ENCODE measurements around the gene LTBP1. TPM values are rescaled to one million over a fixed set of nuclear protein-coding genes. Genes with fewer than 3 reads are reported as not detected.

LTBP1 gene
- total RNA-seq, 1 experiment from 2014 or later: 12.5 TPM

DNA sequence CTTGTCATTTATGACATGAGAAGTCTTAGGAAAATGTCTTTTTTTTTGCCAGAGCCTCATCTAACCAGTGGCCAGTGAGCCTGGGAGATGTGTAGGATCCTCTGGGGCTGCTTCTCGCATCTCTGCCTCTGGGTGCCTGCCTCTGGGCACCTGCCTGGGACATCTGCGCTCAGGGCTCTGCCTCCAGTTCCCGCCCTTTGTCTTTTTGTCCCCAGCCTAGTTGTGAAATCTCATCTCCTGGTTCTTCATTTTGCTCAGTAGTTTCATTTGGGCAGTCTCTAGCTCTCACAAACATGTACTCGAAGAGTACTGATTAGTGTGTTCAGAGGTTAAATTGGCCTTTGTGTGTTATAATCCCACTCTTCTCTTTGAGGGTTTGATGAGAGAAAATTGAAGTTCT is 92.0 kb downstream of the LTBP1 start:
- H3K9me3 ChIP-seq (ENCODE audit: control insufficient read depth, insufficient read depth, low read depth, low read length): no peaks in the 10 kb centered on the region
- no peaks in the 10 kb centered on the region for H3K4me1 ChIP-seq (ENCODE audit: control insufficient read depth, insufficient read depth, low read length)
- BruUV-seq (replicated peaks): no TSS peak
- ATAC-seq (no peak), DNase-seq (ENCODE audit: low read depth, low spot score) (no peak)
- POLR2A ChIA-PET: no interaction called here
- no peaks in the 10 kb centered on the region for H3K36me3 ChIP-seq (ENCODE audit: control insufficient read depth, insufficient read depth, low read length)
- H3K27me3 ChIP-seq (ENCODE audit: control insufficient read depth, insufficient read depth, low read length): no peaks in the 10 kb centered on the region
- no peak overlapping the region for H3K27ac ChIP-seq (ENCODE audit: low read length)
- in situ Hi-C loops (cut with HindIII; ENCODE audit: low pct_unique_long_range_greater_than_20kb, low sequenced_read_pairs) (no loop called here), intact Hi-C loops (cut with micrococcal nuclease; ENCODE audit: unreplicated experiment) (loop anchor here (5.0 kb wide), 2 partner anchors 234 to 334 kb away; no protein-coding TSS in a partner anchor)
- CTCF ChIA-PET: no interaction called here
- TF ChIP-seq SIN3A (IDR thresholded peaks at IDR 0.05; ENCODE audit: borderline replicate concordance, insufficient read depth, low read depth, low read length) (no peak), REST (IDR thresholded peaks at IDR 0.05; ENCODE audit: insufficient read depth in 1 of 2, low read depth in 2 of 2, low read length in 1 of 2) (no peak), TCF7L2 (IDR thresholded peaks at IDR 0.05; ENCODE audit: low read depth, low read length) (no peak), POLR2AphosphoS5 (IDR thresholded peaks at IDR 0.05; ENCODE audit: low read depth, low read length) (no peak), CTCF (IDR thresholded peaks at IDR 0.05) (no peak)
- H3K4me3 ChIP-seq (ENCODE audit: low read depth in 2 of 2, low read length in 2 of 2): no peak overlapping the region

DNA sequence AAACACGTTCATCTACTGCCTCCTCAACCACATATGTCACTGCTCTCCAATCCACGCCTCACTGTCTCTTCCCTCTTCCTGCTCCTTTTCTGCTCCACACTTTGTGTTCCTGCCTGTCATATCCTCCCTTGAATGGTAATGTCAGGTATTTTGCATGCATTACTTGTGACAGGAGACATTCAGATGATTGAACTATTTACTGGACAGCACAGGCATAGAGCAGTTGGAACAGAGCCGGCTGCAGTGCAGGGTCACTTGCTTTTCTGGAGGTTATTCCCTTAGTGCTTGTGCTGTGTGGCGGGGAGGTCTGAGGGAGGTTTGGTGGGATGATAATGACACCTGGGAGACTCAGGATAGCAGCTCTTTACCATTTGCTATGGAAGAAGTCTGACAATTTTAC is 93.8 kb downstream of the LTBP1 start:
- DNase-seq (ENCODE audit: low read depth, low spot score) (no peak), ATAC-seq (no peak)
- H3K4me1 ChIP-seq (ENCODE audit: control insufficient read depth, insufficient read depth, low read length): no peaks in the 10 kb centered on the region
- CTCF ChIA-PET: no interaction called here
- BruUV-seq (replicated peaks): no TSS peak
- POLR2A ChIA-PET: no interaction called here
- H3K4me3 ChIP-seq (ENCODE audit: low read depth in 2 of 2, low read length in 2 of 2): no peak overlapping the region
- H3K36me3 ChIP-seq (ENCODE audit: control insufficient read depth, insufficient read depth, low read length): no peaks in the 10 kb centered on the region
- H3K27me3 ChIP-seq (ENCODE audit: control insufficient read depth, insufficient read depth, low read length): no peaks in the 10 kb centered on the region
- in situ Hi-C loops (cut with HindIII; ENCODE audit: low pct_unique_long_range_greater_than_20kb, low sequenced_read_pairs): no loop called here
- no peak overlapping the region for H3K27ac ChIP-seq (ENCODE audit: low read length)
- H3K9me3 ChIP-seq (ENCODE audit: control insufficient read depth, insufficient read depth, low read depth, low read length): no peaks in the 10 kb centered on the region
- intact Hi-C loops (cut with micrococcal nuclease; ENCODE audit: unreplicated experiment): no loop called here
- TF ChIP-seq REST (IDR thresholded peaks at IDR 0.05; ENCODE audit: insufficient read depth in 1 of 2, low read depth in 2 of 2, low read length in 1 of 2) (no peak), TCF7L2 (IDR thresholded peaks at IDR 0.05; ENCODE audit: low read depth, low read length) (no peak), SIN3A (IDR thresholded peaks at IDR 0.05; ENCODE audit: borderline replicate concordance, insufficient read depth, low read depth, low read length) (no peak), CTCF (IDR thresholded peaks at IDR 0.05) (no peak), POLR2AphosphoS5 (IDR thresholded peaks at IDR 0.05; ENCODE audit: low read depth, low read length) (no peak)

All from Panc1 (cell line).